Measurements from ENCODE around the gene ZNF536. TPM values are rescaled to one million over a fixed set of nuclear protein-coding genes. Genes with fewer than 3 reads are reported as not detected.

ZNF536 gene
- total RNA-seq, 6 donors from 2014 or later = 0.34 to 0.78 (median 0.71) TPM; not detected in 2

GRCh38 chr19:30325676-30326392 lies 46.4 kb upstream of the ZNF536 start:
- TF ChIP-seq POLR2A (IDR thresholded peaks at IDR 0.05) (no peak), POLR2AphosphoS5 (IDR thresholded peaks at IDR 0.05) (no peak), EP300 (IDR thresholded peaks at IDR 0.05) (no peak)
- TF ChIP-seq, protein P1, sequence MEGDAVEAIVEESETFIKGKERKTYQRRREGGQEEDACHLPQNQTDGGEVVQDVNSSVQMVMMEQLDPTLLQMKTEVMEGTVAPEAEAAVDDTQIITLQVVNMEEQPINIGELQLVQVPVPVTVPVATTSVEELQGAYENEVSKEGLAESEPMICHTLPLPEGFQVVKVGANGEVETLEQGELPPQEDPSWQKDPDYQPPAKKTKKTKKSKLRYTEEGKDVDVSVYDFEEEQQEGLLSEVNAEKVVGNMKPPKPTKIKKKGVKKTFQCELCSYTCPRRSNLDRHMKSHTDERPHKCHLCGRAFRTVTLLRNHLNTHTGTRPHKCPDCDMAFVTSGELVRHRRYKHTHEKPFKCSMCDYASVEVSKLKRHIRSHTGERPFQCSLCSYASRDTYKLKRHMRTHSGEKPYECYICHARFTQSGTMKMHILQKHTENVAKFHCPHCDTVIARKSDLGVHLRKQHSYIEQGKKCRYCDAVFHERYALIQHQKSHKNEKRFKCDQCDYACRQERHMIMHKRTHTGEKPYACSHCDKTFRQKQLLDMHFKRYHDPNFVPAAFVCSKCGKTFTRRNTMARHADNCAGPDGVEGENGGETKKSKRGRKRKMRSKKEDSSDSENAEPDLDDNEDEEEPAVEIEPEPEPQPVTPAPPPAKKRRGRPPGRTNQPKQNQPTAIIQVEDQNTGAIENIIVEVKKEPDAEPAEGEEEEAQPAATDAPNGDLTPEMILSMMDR (IDR thresholded peaks at IDR 0.05) = no peak
- Histone ChIP-seq H3K4me3 (no peak overlapping the region), H3K36me3 (no peaks in the 10 kb centered on the region), H3K27ac (no peak overlapping the region), H3K4me1 (no peaks in the 10 kb centered on the region), H3K9me3 (no peaks in the 10 kb centered on the region), H3K27me3 (no peaks in the 10 kb centered on the region)
- DNase-seq (no peak), ATAC-seq (ENCODE audit: low FRiP score in 2 of 2) (no peak)
- 62 to 72% methylated on average over 7 to 12 of the region's 12 CpGs for WGBS, 2 donors

DNA sequence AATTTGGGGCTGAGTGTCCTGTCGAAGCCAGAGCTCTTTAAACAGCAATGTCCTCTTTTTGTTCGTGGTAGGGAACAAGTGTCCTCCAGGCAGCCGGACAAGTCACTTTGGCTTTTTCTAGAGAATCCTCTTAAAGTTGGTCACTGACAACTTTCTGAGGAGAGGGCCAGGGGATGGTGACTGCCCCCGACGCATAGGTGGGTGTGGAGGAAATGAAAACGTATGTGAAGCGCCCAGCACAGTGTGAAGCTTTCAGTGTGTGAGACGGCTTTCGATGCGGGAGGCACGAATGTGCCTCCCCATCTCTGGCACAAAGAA lies 45.8 kb upstream of the ZNF536 start:
- DNase-seq (no peak), ATAC-seq (ENCODE audit: low FRiP score in 2 of 2) (no peak)
- no peak overlapping the region for H3K4me3 ChIP-seq
- no peaks in the 10 kb centered on the region for H3K36me3 ChIP-seq
- no peaks in the 10 kb centered on the region for H3K4me1 ChIP-seq
- no peak for TF ChIP-seq POLR2A (IDR thresholded peaks at IDR 0.05)
- TF ChIP-seq, protein P1 (IDR thresholded peaks at IDR 0.05) = no peak
- TF ChIP-seq EP300 (IDR thresholded peaks at IDR 0.05) = no peak
- TF ChIP-seq POLR2AphosphoS5 (IDR thresholded peaks at IDR 0.05) = no peak
- whole genome bisulfite sequencing, 2 donors = 62 to 71% methylated on average over 11 of the region's 11 CpGs
- H3K9me3 ChIP-seq = no peaks in the 10 kb centered on the region
- H3K27ac ChIP-seq = no peak overlapping the region
- no peaks in the 10 kb centered on the region for H3K27me3 ChIP-seq

GRCh38 chr19:30327331-30327730 lies 44.9 kb upstream of the ZNF536 start:
- no peaks in the 10 kb centered on the region for H3K4me1 ChIP-seq
- H3K9me3 ChIP-seq = no peaks in the 10 kb centered on the region
- H3K36me3 ChIP-seq = no peaks in the 10 kb centered on the region
- no peak overlapping the region for H3K4me3 ChIP-seq
- ATAC-seq (ENCODE audit: low FRiP score in 2 of 2) (no peak), DNase-seq (no peak)
- no peak overlapping the region for H3K27ac ChIP-seq
- no peaks in the 10 kb centered on the region for H3K27me3 ChIP-seq
- TF ChIP-seq POLR2AphosphoS5 (IDR thresholded peaks at IDR 0.05) (no peak), EP300 (IDR thresholded peaks at IDR 0.05) (no peak), POLR2A (IDR thresholded peaks at IDR 0.05) (no peak)
- TF ChIP-seq, protein P1 (IDR thresholded peaks at IDR 0.05) = no peak
- 90 to 93% methylated on average over 3 of the region's 3 CpGs for WGBS, 2 donors

DNA sequence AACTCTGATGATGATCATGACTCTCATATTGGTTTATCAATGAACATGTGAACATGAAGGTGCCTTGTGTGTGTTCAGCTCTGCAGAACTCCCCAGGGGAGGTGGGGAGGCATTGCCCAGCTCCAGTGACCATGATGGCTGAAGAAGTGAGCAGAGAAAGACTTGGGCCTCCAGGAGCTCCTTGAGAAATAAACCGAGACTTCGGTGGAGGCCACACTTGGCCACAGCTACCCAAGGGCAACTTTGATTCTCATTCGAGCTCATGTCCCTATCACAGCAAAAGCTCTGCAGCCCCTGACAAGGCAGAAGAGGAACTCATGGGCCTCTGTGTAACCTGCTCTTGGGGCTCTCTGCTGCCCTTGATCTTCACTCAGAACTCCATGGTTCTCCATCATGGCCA lies 44.1 kb upstream of the ZNF536 start:
- H3K9me3 ChIP-seq = no peaks in the 10 kb centered on the region
- no peaks in the 10 kb centered on the region for H3K27me3 ChIP-seq
- WGBS, 2 donors = 86 to 90% methylated on average over 3 of the region's 3 CpGs
- no peak for DNase-seq
- H3K36me3 ChIP-seq = no peaks in the 10 kb centered on the region
- H3K4me3 ChIP-seq = no peak overlapping the region
- ATAC-seq (ENCODE audit: low FRiP score in 2 of 2) = no peak
- H3K4me1 ChIP-seq = no peaks in the 10 kb centered on the region
- no peak overlapping the region for H3K27ac ChIP-seq
- TF ChIP-seq, protein P1 (IDR thresholded peaks at IDR 0.05) = no peak
- TF ChIP-seq EP300 (IDR thresholded peaks at IDR 0.05) (no peak), POLR2AphosphoS5 (IDR thresholded peaks at IDR 0.05) (no peak), POLR2A (IDR thresholded peaks at IDR 0.05) (no peak)

- Histone ChIP-seq H3K4me3 (no peak overlapping the region), H3K27me3 (no peaks in the 10 kb centered on the region), H3K4me1 (no peaks in the 10 kb centered on the region), H3K27ac (no peak overlapping the region), H3K9me3 (no peaks in the 10 kb centered on the region), H3K36me3 (no peaks in the 10 kb centered on the region)
- WGBS, 2 donors = 65 to 73% methylated on average over 4 of the region's 4 CpGs
- DNase-seq (no peak), ATAC-seq (ENCODE audit: low FRiP score in 2 of 2) (no peak)
- TF ChIP-seq EP300 (IDR thresholded peaks at IDR 0.05) (no peak), POLR2A (IDR thresholded peaks at IDR 0.05) (no peak), POLR2AphosphoS5 (IDR thresholded peaks at IDR 0.05) (no peak)
- TF ChIP-seq, protein P1 (IDR thresholded peaks at IDR 0.05) = no peak
These were observed 41.9 kb upstream of the ZNF536 start for GRCh38 chr19:30330266-30330665.
